OCI-LY3 (cell line): ENCODE data around the gene ZBTB16.

ENCODE experiments used
- H2AFZ ChIP-seq: fragments of 200-600, 300-600 bp; shearing (Covaris generic); 2 replicates; pipeline ENCODE4 v1.6.0; 2014; ENCODE audit warnings: antibody characterized with exemption, low read depth, low read length
- H3K27ac ChIP-seq: fragments of 200-600, 300-600 bp; sonication (generic); 2 replicates; pipeline ENCODE4 v1.5.1; 2014; ENCODE audit warnings: mild to moderate bottlenecking, low read length, moderate library complexity, mixed read lengths
- H3K27me3 ChIP-seq: fragments of 200-600, 300-600 bp; sonication (generic); 2 replicates; pipeline ENCODE4 v1.6.1; 2014; ENCODE audit warnings: low read depth, low read length, mixed read lengths
- H3K36me3 ChIP-seq: fragments of 200-600, 300-600 bp; sonication (generic); replicated peaks from 2 replicates; pipeline ENCODE3; 2014; ENCODE audit warnings: low read depth, low read length, mixed read lengths
- H3K4me1 ChIP-seq: fragments of 300-600, 200-600 bp; sonication (generic); 2 replicates; pipeline ENCODE4 v1.6.1; 2014; ENCODE audit warnings: low read length, mixed read lengths
- H3K4me2 ChIP-seq: fragments of 200-600, 300-600 bp; sonication (generic); 2 replicates; pipeline ENCODE4 v1.6.1; 2014; ENCODE audit warnings: low read length, mixed read lengths
- H3K4me3 ChIP-seq: fragments of 300-600, 200-600 bp; sonication (generic); 2 replicates; pipeline ENCODE4 v1.5.1; 2014; ENCODE audit warnings: antibody characterized with exemption, mild to moderate bottlenecking, low read length, moderate library complexity
- H3K79me2 ChIP-seq: fragments of 300-600, 200-600 bp; shearing (Covaris generic); 2 replicates; pipeline ENCODE4 v1.6.1; 2014; ENCODE audit warnings: mild to moderate bottlenecking, low read length, mixed read lengths
- H3K9ac ChIP-seq: fragments of 300-600, 200-600 bp; shearing (Covaris generic); 2 replicates; pipeline ENCODE4 v1.6.0; 2014; ENCODE audit warnings: mild to moderate bottlenecking, low read length, moderate library complexity
- H3K9me3 ChIP-seq: fragments of 200-600, 300-600 bp; shearing (Covaris generic); 2 replicates; pipeline ENCODE4 v1.6.1; 2014; ENCODE audit warnings: low read length, mixed read lengths; ENCODE audit not compliant: insufficient read depth
- H4K20me1 ChIP-seq: fragments of 200-600, 300-600 bp; sonication (generic); 2 replicates; pipeline ENCODE4 v1.6.1; 2016; ENCODE audit warnings: low read length, mixed read lengths; ENCODE audit not compliant: insufficient read depth
- EZH2phosphoT487 ChIP-seq: fragments of 200-600 bp; shearing (Covaris generic); IDR thresholded peaks from 2 replicates; pipeline ENCODE4 v1.6.1; 2018; ENCODE audit warnings: antibody characterized with exemption, mixed run types, low read depth
- TF ChIP-seq, protein P1 (sequence below): fragments of 200-600, 300-600 bp; sonication (generic); IDR thresholded peaks from 2 replicates; pipeline ENCODE4 v1.5.1; 2014; ENCODE audit warnings: antibody characterized with exemption, low read length, low read depth

Gene ZBTB16

GRCh38 chr11:114152785-114153184, 93.3 kb downstream of the ZBTB16 start:
- H3K79me2 ChIP-seq: no peaks in the 10 kb centered on the region
- H4K20me1 ChIP-seq: no peaks in the 10 kb centered on the region
- H3K4me3 ChIP-seq: no peak overlapping the region
- no peak overlapping the region for H2AFZ ChIP-seq
- H3K4me1 ChIP-seq: no peaks in the 10 kb centered on the region
- H3K36me3 ChIP-seq: no peaks in the 10 kb centered on the region
- no peak overlapping the region for H3K27ac ChIP-seq
- peaks cover 13% of the 10 kb centered on the region for H3K27me3 ChIP-seq
- H3K9me3 ChIP-seq: no peaks in the 10 kb centered on the region
- TF ChIP-seq EZH2phosphoT487: no peak
- TF ChIP-seq, protein P1, sequence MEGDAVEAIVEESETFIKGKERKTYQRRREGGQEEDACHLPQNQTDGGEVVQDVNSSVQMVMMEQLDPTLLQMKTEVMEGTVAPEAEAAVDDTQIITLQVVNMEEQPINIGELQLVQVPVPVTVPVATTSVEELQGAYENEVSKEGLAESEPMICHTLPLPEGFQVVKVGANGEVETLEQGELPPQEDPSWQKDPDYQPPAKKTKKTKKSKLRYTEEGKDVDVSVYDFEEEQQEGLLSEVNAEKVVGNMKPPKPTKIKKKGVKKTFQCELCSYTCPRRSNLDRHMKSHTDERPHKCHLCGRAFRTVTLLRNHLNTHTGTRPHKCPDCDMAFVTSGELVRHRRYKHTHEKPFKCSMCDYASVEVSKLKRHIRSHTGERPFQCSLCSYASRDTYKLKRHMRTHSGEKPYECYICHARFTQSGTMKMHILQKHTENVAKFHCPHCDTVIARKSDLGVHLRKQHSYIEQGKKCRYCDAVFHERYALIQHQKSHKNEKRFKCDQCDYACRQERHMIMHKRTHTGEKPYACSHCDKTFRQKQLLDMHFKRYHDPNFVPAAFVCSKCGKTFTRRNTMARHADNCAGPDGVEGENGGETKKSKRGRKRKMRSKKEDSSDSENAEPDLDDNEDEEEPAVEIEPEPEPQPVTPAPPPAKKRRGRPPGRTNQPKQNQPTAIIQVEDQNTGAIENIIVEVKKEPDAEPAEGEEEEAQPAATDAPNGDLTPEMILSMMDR: no peak
- no peak overlapping the region for H3K9ac ChIP-seq
- no peak overlapping the region for H3K4me2 ChIP-seq

- Histone ChIP-seq H3K9ac (no peak overlapping the region), H3K27ac (no peak overlapping the region), H3K9me3 (no peaks in the 10 kb centered on the region), H3K4me3 (no peak overlapping the region), H3K4me1 (no peaks in the 10 kb centered on the region), H4K20me1 (no peaks in the 10 kb centered on the region), H3K36me3 (no peaks in the 10 kb centered on the region), H3K4me2 (no peak overlapping the region), H2AFZ (no peak overlapping the region), H3K27me3 (peaks cover 12% of the 10 kb centered on the region), H3K79me2 (no peaks in the 10 kb centered on the region)
- TF ChIP-seq, protein P1: no peak
- TF ChIP-seq EZH2phosphoT487: no peak
These were observed 93.7 kb downstream of the ZBTB16 start for GRCh38 chr11:114153224-114153623.

DNA sequence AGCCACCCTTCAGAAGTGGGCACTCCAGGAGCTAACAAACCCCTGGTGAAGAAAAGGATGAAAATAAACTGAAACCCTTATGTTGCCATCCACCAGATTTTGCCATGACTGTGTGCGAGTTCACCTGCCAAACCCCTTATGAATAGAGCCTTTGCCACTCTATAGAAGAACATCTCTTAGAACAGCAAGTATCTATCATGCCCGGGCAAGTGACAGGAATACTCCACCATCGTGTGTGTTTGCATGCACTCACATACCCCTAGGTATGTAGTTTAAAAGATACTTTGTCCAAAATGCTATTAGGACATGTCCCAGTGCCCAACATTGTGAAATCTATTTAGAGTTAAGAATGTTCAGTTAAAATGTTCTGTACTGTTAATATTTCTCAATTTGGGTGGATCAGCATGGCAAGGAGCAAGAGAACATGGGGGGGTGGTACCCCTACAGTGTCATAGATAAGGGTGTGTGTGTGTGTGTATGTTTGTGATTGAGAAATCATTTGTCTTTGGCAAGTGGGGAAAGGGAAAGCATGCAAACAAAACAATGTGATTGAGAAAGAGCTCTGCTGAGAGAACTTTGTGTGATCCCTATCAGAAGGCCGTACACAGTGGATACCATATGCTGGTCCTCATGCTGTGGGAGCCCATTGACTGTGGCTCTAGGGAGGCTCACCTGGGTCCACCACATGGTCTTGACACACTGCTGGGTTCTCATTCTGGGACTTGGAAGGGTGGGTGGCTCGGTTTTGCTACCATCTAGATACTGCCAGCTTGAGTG, 94.9 kb downstream of the ZBTB16 start:
- Histone ChIP-seq H3K36me3 (no peaks in the 10 kb centered on the region), H2AFZ (no peak overlapping the region), H3K9ac (no peak overlapping the region), H4K20me1 (no peaks in the 10 kb centered on the region), H3K27ac (no peak overlapping the region), H3K4me3 (no peak overlapping the region), H3K79me2 (no peaks in the 10 kb centered on the region), H3K4me1 (peaks cover 4% of the 10 kb centered on the region), H3K9me3 (no peaks in the 10 kb centered on the region), H3K4me2 (no peak overlapping the region), H3K27me3 (peaks cover 7% of the 10 kb centered on the region)
- TF ChIP-seq EZH2phosphoT487: no peak
- TF ChIP-seq, protein P1: no peak

DNA sequence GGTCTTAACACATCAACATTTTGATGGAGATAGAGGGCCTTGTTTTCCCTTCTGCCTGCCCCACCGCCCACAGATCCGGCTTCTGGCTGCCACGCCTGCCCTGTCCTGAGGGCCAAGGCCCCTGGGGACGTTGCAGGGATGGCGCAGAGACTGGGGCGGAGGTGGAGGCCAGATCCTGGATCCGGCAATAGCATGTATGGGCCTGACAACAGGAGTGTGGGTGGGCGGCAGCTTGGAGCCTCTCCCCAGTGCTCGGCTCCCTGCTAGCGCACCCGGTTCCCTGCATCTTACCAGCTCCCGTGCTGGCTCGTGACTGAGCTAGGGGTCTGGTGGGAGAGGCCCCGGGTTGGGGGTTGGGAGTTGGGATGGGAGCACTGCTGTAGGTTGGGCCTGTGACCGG, 95.6 kb downstream of the ZBTB16 start:
- Histone ChIP-seq H3K4me2 (no peak overlapping the region), H3K27ac (no peak overlapping the region), H3K79me2 (no peaks in the 10 kb centered on the region), H4K20me1 (no peaks in the 10 kb centered on the region), H3K27me3 (peaks cover 7% of the 10 kb centered on the region), H3K9ac (no peak overlapping the region), H2AFZ (no peak overlapping the region), H3K4me1 (peaks cover 10% of the 10 kb centered on the region), H3K4me3 (no peak overlapping the region), H3K36me3 (no peaks in the 10 kb centered on the region), H3K9me3 (no peaks in the 10 kb centered on the region)
- no peak for TF ChIP-seq EZH2phosphoT487
